Bronchus fibroblast of lung (primary cell): ENCODE data around the gene GPR61. TPM values are rescaled to one million over a fixed set of nuclear protein-coding genes. Genes with fewer than 3 reads are reported as not detected.

ENCODE experiments used
- total RNA-seq: library from RNA; depleted of rRNA; stranded (reverse); fragments of >200 nt; gene quantifications from 2 replicates; pipeline ENCODE4 v1.2.3, GENCODE V29; 2015

The GPR61 gene, protein sequence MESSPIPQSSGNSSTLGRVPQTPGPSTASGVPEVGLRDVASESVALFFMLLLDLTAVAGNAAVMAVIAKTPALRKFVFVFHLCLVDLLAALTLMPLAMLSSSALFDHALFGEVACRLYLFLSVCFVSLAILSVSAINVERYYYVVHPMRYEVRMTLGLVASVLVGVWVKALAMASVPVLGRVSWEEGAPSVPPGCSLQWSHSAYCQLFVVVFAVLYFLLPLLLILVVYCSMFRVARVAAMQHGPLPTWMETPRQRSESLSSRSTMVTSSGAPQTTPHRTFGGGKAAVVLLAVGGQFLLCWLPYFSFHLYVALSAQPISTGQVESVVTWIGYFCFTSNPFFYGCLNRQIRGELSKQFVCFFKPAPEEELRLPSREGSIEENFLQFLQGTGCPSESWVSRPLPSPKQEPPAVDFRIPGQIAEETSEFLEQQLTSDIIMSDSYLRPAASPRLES
- total RNA-seq: not detected in 2 replicates

DNA sequence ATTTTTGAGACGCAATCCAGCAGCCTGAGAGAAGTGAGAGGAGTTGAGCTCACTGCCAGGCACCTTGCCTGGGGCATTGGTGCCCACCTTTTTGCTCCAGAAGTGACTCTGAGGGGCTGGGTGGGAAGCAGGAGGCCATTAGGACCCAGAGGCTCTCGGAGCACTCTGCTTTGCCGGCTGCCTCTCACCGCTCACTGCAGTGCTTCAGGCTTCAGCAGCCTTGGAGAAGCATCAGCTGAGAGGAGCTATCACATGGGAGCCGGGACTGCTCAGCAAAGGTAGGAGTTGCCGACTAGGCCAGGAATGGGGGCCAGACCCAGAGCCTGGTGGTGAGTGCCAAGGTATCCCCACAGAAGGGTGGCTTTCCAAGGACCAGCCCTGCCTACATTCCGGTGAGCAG lies at the start of gene GPR61:
Gene GPR61, plus strand, starts transcription at position 197 of the 400 bp plus-strand sequence. CDS start 3,151 bp downstream, outside the sequence.

DNA sequence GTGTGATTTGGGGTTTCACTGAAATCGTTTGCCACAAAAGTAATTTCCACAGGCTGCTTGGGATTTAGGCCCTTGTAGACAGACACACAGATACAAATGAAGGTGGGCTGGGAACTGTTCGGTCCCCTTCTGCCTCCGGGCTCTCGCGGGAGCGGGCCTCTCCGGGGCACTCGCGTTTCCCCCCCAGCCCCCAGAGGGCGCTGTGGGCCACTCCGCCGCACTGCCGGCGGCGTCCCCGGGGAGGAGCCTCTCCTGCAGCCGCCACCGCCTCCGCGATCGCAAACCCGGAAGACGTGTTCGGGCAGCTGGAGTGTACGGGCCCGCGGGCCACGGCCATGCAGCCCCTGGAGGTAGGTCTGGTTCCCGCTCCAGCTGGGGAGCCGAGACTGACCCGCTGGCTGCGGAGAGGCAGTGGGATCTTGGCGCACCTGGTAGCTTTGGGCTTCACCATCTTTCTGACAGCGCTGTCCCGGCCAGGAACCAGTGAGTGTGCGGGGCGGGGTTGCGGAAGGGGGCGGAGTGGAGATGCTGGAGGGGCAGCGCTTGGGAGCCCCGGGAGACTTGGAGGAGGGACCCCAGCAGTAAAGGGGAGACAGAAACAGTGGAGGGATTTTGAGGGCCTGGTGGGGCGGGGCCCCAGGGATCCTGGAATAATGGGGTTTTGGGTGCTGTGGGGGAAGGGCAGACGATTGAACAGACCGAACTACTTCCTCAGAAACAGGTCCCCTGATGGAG lies 45.7 kb upstream of the GPR61 start, which contains the start of gene CYB561D1:
Gene CYB561D1, plus strand, starts transcription at position 290 of the 735 bp plus-strand sequence. Its CDS starts 46 bp downstream, at position 336.

DNA sequence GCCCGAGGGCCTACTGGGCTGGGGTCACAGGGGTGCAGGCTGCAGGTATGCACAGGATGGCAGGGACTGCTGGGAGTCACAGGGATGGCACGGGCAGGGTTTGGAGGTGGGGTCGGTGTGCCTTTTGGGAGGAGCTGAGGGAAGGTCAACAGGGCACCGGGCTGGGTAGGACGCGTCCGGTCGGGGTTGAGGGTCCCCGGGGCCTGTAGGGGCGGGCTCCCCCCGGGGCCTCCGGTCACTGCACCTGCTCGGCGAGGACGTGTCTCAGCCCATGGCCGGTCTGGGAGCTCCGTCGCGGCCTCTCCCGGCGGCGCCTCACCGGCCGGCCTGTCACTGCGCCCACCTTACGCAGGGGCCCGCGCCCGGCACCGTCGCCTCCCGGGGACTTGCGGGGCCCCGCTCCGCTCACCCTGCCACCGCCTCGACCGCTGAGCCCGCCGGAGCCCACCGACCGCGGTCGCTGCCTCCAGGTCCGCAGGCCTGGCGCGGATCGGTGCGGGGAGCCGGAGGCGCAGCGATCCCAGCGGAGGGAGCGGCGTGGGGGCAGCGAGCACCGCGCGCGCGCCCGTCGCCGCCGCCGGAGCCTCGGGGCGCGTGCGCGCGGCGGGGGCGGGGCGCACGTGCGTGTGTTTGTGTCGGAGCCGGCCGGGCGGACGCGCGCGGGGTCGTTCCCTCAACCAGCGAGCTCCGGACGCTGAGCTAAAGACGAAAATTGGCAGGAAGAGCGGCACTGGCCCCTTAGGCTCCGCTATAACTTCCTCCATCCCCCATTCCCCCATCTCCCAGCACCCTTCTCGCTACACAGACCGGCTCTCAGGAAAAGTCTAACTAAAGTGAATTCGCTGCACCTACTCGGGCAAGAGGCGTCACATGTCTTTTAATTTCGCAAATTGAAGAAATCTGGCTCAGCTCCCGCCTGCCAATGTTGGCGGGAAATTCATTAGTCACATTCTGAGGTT lies 30.2 kb upstream of the GPR61 start, which contains the start of gene AMIGO1:
Gene AMIGO1, minus strand, starts transcription at position 552 of the 959 bp plus-strand sequence. CDS start 815 bp downstream, outside the sequence.

DNA sequence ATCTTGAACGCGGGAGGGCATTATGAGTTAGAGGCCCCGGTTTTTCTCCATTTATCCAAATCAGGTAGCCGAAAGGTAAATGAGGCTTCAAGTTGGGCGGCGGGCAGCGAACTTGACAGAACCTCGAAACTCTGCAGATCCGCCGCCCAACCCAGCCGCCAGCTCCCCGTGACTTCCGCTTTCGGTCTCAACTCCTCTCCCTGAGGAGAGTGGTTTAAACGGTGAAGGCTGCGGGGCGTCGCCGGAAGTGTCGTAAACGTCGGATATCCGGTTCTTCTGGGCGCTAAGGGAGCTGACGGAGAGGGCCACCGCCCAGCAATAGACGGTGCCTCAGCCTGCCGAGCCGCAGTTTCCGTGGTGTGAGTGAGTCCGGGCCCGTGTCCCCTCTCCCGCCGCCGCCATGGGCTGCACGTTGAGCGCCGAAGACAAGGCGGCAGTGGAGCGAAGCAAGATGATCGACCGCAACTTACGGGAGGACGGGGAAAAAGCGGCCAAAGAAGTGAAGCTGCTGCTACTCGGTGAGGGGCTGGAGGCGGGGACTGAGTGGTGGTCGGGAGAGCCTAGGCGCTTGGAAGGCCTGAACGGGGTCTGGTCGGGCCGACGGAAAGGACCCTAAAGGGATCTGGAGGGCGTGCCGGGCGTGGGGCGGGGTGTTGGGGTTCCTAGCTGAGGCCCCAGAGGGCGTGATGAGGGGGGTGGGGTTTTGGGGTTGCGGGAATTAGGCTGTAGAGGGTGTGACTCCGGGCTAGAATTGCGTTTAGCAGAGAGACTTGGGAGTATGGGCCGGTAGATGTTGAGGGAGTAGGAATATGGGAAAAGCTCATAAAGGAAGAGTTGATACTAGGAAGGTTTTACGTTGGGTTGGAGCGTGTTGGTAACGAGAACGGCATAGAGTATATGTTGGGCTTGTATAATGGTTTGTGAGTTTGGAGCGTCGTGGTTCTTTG lies 8.9 kb downstream of the GPR61 start, which contains the start of gene GNAI3:
Gene GNAI3, plus strand, starts transcription at position 295 of the 947 bp plus-strand sequence. Its CDS starts 106 bp downstream, at position 401.

Other genes with a start within 250 kb of the GPR61 start
- not detected in 2 replicates for gene MYBPHL, start 232.9 kb upstream of the GPR61 start, total RNA-seq
- gene SORT1, start 142.0 kb upstream of the GPR61 start, total RNA-seq: 15.5 and 17.7 TPM in 2 replicates
- gene PSMA5, start 113.4 kb upstream of the GPR61 start, total RNA-seq: 34.6 and 35.2 TPM in 2 replicates
- gene SYPL2, start 73.3 kb upstream of the GPR61 start, total RNA-seq: 0.15 and 0.17 TPM in 2 replicates
- gene ATXN7L2, start 56.0 kb upstream of the GPR61 start, total RNA-seq: 3.9 and 5.2 TPM in 2 replicates
- gene CYB561D1, start 45.8 kb upstream of the GPR61 start, total RNA-seq: 3.1 and 3.2 TPM in 2 replicates
- 0.89 and 1.0 TPM in 2 replicates for gene AMIGO1, start 30.1 kb upstream of the GPR61 start, total RNA-seq
- 7.4 and 8.4 TPM in 2 replicates for gene GNAI3, start 8.7 kb downstream of the GPR61 start, total RNA-seq
- gene GNAT2, start 79.7 kb downstream of the GPR61 start, total RNA-seq: 0.30 TPM in 1 of 2 replicates, not detected in the other
- gene AMPD2, start 80.0 kb downstream of the GPR61 start, total RNA-seq: 53.4 and 67.1 TPM in 2 replicates
- gene GSTM4, start 116.2 kb downstream of the GPR61 start, total RNA-seq: 20.2 and 20.7 TPM in 2 replicates
- gene GSTM2, start 128.2 kb downstream of the GPR61 start, total RNA-seq: 17.7 and 19.0 TPM in 2 replicates
- gene GSTM1, start 147.9 kb downstream of the GPR61 start, total RNA-seq: not detected in 2 replicates
- gene GSTM5, start 172.4 kb downstream of the GPR61 start, total RNA-seq: 2.8 and 6.4 TPM in 2 replicates
- gene GSTM3, start 201.2 kb downstream of the GPR61 start, total RNA-seq: 28.4 and 32.3 TPM in 2 replicates
- not detected in 2 replicates for gene EPS8L3, start 224.1 kb downstream of the GPR61 start, total RNA-seq